ENCODE data around the gene MLPH.

GRCh38 chr2:237594514-237594871 lies 107.4 kb downstream of the MLPH start:
- TF ChIP-seq, protein P1, sequence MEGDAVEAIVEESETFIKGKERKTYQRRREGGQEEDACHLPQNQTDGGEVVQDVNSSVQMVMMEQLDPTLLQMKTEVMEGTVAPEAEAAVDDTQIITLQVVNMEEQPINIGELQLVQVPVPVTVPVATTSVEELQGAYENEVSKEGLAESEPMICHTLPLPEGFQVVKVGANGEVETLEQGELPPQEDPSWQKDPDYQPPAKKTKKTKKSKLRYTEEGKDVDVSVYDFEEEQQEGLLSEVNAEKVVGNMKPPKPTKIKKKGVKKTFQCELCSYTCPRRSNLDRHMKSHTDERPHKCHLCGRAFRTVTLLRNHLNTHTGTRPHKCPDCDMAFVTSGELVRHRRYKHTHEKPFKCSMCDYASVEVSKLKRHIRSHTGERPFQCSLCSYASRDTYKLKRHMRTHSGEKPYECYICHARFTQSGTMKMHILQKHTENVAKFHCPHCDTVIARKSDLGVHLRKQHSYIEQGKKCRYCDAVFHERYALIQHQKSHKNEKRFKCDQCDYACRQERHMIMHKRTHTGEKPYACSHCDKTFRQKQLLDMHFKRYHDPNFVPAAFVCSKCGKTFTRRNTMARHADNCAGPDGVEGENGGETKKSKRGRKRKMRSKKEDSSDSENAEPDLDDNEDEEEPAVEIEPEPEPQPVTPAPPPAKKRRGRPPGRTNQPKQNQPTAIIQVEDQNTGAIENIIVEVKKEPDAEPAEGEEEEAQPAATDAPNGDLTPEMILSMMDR (IDR thresholded peaks at IDR 0.05; ENCODE audit: insufficient read depth, low read length): no peak
- TF ChIP-seq GABPA (IDR thresholded peaks at IDR 0.05; ENCODE audit: low read depth): no peak

Data from HL-60 (cell line).